PC-3 (cell line): ENCODE measurements around the gene HYLS1. TPM values are rescaled to one million over a fixed set of nuclear protein-coding genes. Genes with fewer than 3 reads are reported as not detected.

Experiments used
- ATAC-seq: fragments of 200-7000 bp; cut with Tn5 transposase; 2 replicates; pipeline ENCODE4 v1.9.1; 2020; ENCODE audit warnings: mild to moderate bottlenecking, moderate library complexity
- BruUV-seq: library from RNA; stranded (reverse); fragments of 400-500 nt; replicated peaks from 2 replicates; lab custom pipeline; 2021; lab: Mats Ljungman, UMichigan
- CTCF ChIA-PET: fragments of 300-600 bp; sonication (Branson Sonifier 250); formaldehyde crosslinking; loops from one replicate; lab custom pipeline; 2022; ENCODE audit warnings: antibody characterized with exemption; lab: Charles Lee
- POLR2A ChIA-PET: fragments of 300-600 bp; sonication (Branson Sonifier 250); formaldehyde crosslinking; loops from one replicate; lab custom pipeline; 2022; ENCODE audit warnings: antibody characterized with exemption; ENCODE audit not compliant: unreplicated experiment; lab: Charles Lee
- DNase-seq: peaks from one replicate; pipeline ENCODE4 v3.0.0-alpha.2; 2015
- H2AFZ ChIP-seq: fragments of 300-600 bp; sonication (generic); 2 replicates; pipeline ENCODE4 v1.6.0; 2016; ENCODE audit warnings: antibody characterized with exemption, low read length
- H3F3A ChIP-seq: fragments of 300-600 bp; sonication (generic); one replicate; pipeline ENCODE4 v1.6.0; 2017; ENCODE audit warnings: antibody characterized with exemption, low read length, control low read depth, mild to moderate bottlenecking; ENCODE audit not compliant: unreplicated experiment
- H3K27ac ChIP-seq: fragments of 300-600 bp; sonication (generic); 2 replicates; pipeline ENCODE4 v1.5.1; 2016; ENCODE audit warnings: mild to moderate bottlenecking, low read length
- H3K27me3 ChIP-seq: fragments of 300-600 bp; sonication (generic); 2 replicates; pipeline ENCODE4 v1.6.1; 2016; ENCODE audit warnings: low read length, mixed read lengths
- H3K36me3 ChIP-seq: fragments of 300-600 bp; sonication (generic); 2 replicates; pipeline ENCODE4 v1.6.1; 2016; ENCODE audit warnings: low read depth, mixed run types, low read length, mixed read lengths
- H3K4me1 ChIP-seq: fragments of 300-600 bp; sonication (generic); 2 replicates; pipeline ENCODE4 v1.5.1; 2016; ENCODE audit warnings: low read length; ENCODE audit not compliant: insufficient read depth
- H3K4me2 ChIP-seq: fragments of 300-600 bp; sonication (generic); 2 replicates; pipeline ENCODE4 v1.6.0; 2016; ENCODE audit warnings: low read length
- H3K4me3 ChIP-seq: fragments of 300-600 bp; sonication (generic); 2 replicates; pipeline ENCODE4 v1.5.1; 2016; ENCODE audit warnings: mild to moderate bottlenecking, low read length, mixed read lengths
- H3K79me2 ChIP-seq: fragments of 300-600 bp; sonication (generic); 2 replicates; pipeline ENCODE4 v1.6.1; 2017; ENCODE audit warnings: low read length, mixed read lengths
- H3K9ac ChIP-seq: fragments of 300-600 bp; sonication (generic); 2 replicates; pipeline ENCODE4 v1.6.0; 2016; ENCODE audit warnings: mild to moderate bottlenecking, low read length
- H3K9me2 ChIP-seq: fragments of 300-600 bp; sonication (generic); replicated peaks from 2 replicates; pipeline ENCODE4 v1.6.1; 2016; ENCODE audit warnings: mixed run types, low read length, mixed read lengths
- H3K9me3 ChIP-seq: fragments of 300-600 bp; sonication (generic); 2 replicates; pipeline ENCODE4 v1.6.1; 2016; ENCODE audit warnings: low read length, mixed read lengths
- H4K20me1 ChIP-seq: fragments of 300-600 bp; sonication (generic); 2 replicates; pipeline ENCODE4 v1.6.1; 2016; ENCODE audit warnings: low read length, mixed read lengths
- EZH2 ChIP-seq: fragments of 300-600 bp; sonication (generic); IDR thresholded peaks from one replicate; pipeline ENCODE4 v1.6.1; 2017; ENCODE audit warnings: antibody characterized with exemption, mild to moderate bottlenecking, low read length; ENCODE audit not compliant: unreplicated experiment
- EZH2phosphoT487 ChIP-seq: fragments of 300-600 bp; sonication (generic); IDR thresholded peaks from 2 replicates; pipeline ENCODE4 v1.6.1; 2018; ENCODE audit warnings: mild to moderate bottlenecking, antibody characterized with exemption, low read length, borderline replicate concordance
- intact Hi-C: fragments of 100-400 bp; cut with micrococcal nuclease; formaldehyde crosslinking; loops from 2 replicates; pipeline ENCODE4 v1.9.0; 2023
- total RNA-seq: library from RNA; depleted of rRNA; stranded (reverse); fragments of >200 nt; gene quantifications from 2 replicates; pipeline ENCODE4 v1.2.3, GENCODE V29; 2014
- TF ChIP-seq, protein P1 (sequence below): fragments of 300-600 bp; sonication (generic); conservative IDR thresholded peaks from 2 replicates; pipeline ENCODE4 v1.5.1; 2017; ENCODE audit warnings: antibody characterized with exemption, low read depth, mild to moderate bottlenecking, low read length

HYLS1 gene
- total RNA-seq, 1 experiment from 2014 or later: 23.5 TPM

DNA sequence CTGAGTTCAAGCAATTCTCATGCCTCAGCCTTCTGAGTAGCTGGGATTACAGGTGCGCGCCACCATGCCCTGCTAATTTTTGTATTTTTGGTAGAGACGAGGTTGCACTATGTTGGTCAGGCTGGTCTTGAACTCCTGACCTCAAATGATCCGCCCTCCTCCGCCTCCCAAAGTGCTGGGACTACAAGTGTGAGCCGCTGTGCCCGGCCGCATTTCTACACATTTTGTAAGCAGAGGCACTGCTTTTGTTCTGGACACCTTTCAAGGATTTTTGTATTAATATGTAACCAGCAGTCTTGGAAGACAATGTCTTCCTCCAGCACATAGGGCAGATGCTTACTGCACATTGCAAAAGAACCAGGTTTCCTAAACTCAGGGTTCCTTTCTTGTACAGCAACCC lies 47.0 kb downstream of the HYLS1 start:
- no peak overlapping the region for H3K4me3 ChIP-seq
- POLR2A ChIA-PET: no interaction called here
- no TSS peak for BruUV-seq

DNA sequence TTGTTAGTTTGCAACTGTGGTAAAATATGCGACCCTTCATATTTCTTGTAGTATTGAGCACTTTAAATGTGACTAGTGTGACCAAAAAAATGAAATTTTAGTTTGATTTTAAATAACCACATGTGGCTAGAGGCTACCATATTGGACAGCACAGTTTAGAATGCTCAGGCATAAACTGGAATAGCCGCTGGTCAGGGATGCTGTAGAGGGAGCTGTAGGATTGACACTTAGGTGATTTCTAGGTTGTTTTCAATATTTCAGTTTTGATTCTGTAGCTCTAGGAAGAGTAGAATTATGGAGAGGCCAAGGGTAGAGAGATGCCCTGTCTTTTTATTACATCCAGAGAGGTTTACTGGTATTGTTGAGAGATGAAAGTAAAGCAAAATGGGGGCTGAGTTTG lies 47.6 kb downstream of the HYLS1 start:
- Histone ChIP-seq H3K27ac (no peak overlapping the region), H4K20me1 (no peaks in the 10 kb centered on the region), H3K79me2 (no peaks in the 10 kb centered on the region), H3K9ac (no peak overlapping the region), H3K9me3 (no peaks in the 10 kb centered on the region), H3K27me3 (0 out of 2 replicates have a peak, but pooled peaks cover 3% of the 10 kb centered on the region), H3K36me3 (no peaks in the 10 kb centered on the region), H3K4me1 (no peaks in the 10 kb centered on the region), H3F3A (no peaks in the 10 kb centered on the region), H3K4me2 (no peak overlapping the region), H3K9me2 (no peaks in the 10 kb centered on the region), H3K4me3 (no peak overlapping the region), H2AFZ (no peak overlapping the region)
- intact Hi-C loops: no loop called here
- BruUV-seq: no TSS peak
- ATAC-seq (0 out of 2 replicates have a peak, but pooled peaks have one; percentile 22), DNase-seq (peak; percentile 13)
- POLR2A ChIA-PET: interaction anchor here (0.6 kb wide), 1 partner anchor 32 kb away, joined by 3 read pairs; no protein-coding TSS in a partner anchor
- TF ChIP-seq, protein P1, sequence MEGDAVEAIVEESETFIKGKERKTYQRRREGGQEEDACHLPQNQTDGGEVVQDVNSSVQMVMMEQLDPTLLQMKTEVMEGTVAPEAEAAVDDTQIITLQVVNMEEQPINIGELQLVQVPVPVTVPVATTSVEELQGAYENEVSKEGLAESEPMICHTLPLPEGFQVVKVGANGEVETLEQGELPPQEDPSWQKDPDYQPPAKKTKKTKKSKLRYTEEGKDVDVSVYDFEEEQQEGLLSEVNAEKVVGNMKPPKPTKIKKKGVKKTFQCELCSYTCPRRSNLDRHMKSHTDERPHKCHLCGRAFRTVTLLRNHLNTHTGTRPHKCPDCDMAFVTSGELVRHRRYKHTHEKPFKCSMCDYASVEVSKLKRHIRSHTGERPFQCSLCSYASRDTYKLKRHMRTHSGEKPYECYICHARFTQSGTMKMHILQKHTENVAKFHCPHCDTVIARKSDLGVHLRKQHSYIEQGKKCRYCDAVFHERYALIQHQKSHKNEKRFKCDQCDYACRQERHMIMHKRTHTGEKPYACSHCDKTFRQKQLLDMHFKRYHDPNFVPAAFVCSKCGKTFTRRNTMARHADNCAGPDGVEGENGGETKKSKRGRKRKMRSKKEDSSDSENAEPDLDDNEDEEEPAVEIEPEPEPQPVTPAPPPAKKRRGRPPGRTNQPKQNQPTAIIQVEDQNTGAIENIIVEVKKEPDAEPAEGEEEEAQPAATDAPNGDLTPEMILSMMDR: peak; percentile 43
- TF ChIP-seq EZH2phosphoT487: no peak
- CTCF ChIA-PET: no interaction called here

More for the DNA sequence above, 47.0 kb downstream of the HYLS1 start:
- TF ChIP-seq, protein P1: no peak
- TF ChIP-seq EZH2: no peak
- no peak for TF ChIP-seq EZH2phosphoT487
- no peak overlapping the region for H3K4me2 ChIP-seq
- no peaks in the 10 kb centered on the region for H3K4me1 ChIP-seq
- H3K9ac ChIP-seq: no peak overlapping the region
- no peak overlapping the region for H2AFZ ChIP-seq
- no peaks in the 10 kb centered on the region for H3K36me3 ChIP-seq
- 0 out of 2 replicates have a peak, but pooled peaks cover 3% of the 10 kb centered on the region for H3K27me3 ChIP-seq
- ATAC-seq: no peak
- no peaks in the 10 kb centered on the region for H3K9me2 ChIP-seq
- H3K27ac ChIP-seq: no peak overlapping the region
- no peaks in the 10 kb centered on the region for H3K9me3 ChIP-seq
- H4K20me1 ChIP-seq: no peaks in the 10 kb centered on the region
- no peaks in the 10 kb centered on the region for H3K79me2 ChIP-seq
- no peaks in the 10 kb centered on the region for H3F3A ChIP-seq
- intact Hi-C loops: no loop called here
- DNase-seq: no peak
- CTCF ChIA-PET: no interaction called here

DNA sequence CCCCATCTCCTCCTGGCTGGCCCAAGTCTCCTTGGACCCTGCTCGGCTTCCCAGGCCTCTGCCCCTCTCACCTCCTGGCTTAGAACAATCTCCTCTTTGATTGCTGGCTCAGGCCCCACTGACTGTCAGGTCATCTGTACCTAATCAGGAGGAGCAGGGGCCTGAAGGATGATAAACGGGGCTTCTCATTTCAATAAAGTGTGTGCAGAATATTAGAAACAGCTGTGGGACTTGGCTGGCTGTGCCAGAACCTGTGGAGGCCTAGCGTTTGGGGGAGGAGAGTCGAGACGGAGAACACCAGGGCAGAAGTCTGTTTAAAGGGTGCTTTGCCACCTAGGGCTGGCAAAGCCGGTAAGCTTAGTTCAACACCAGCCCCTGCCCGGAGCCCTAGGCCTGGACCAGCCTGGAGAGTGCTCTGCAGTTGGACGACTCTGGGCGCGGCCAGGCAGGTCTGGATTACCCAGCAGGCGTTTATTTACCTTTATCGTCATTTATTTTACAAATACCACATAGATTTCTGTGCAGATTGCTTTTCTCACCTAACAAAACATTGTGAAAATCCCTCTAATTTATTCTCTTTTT lies 48.2 kb downstream of the HYLS1 start:
- CTCF ChIA-PET: no interaction called here
- no peak overlapping the region for H2AFZ ChIP-seq
- DNase-seq: no peak
- H3K27me3 ChIP-seq: 0 out of 2 replicates have a peak, but pooled peaks cover 3% of the 10 kb centered on the region
- H3F3A ChIP-seq: no peaks in the 10 kb centered on the region
- H3K79me2 ChIP-seq: no peaks in the 10 kb centered on the region
- POLR2A ChIA-PET: interaction anchor here (0.6 kb wide), 1 partner anchor 32 kb away, joined by 3 read pairs; no protein-coding TSS in a partner anchor
- no TSS peak for BruUV-seq
- H3K36me3 ChIP-seq: no peaks in the 10 kb centered on the region
- no peak overlapping the region for H3K4me2 ChIP-seq
- H4K20me1 ChIP-seq: no peaks in the 10 kb centered on the region
- intact Hi-C loops: no loop called here
- TF ChIP-seq EZH2: no peak
- TF ChIP-seq, protein P1: no peak
- TF ChIP-seq EZH2phosphoT487: no peak
- H3K9ac ChIP-seq: no peak overlapping the region
- H3K4me1 ChIP-seq: no peaks in the 10 kb centered on the region
- H3K4me3 ChIP-seq: no peak overlapping the region
- H3K9me3 ChIP-seq: no peaks in the 10 kb centered on the region
- H3K9me2 ChIP-seq: no peaks in the 10 kb centered on the region
- H3K27ac ChIP-seq: no peak overlapping the region
- no peak for ATAC-seq
